Kidney epithelial cell (primary cell): ENCODE measurements around the gene NOS1. TPM values are rescaled to one million over a fixed set of nuclear protein-coding genes. Genes with fewer than 3 reads are reported as not detected.

Experiments used
- DNase-seq: peaks from one replicate; pipeline ENCODE4 v3.0.0-alpha.2; 2010; ENCODE audit warnings: low read depth
- H3K27me3 ChIP-seq: 2 replicates; pipeline ENCODE4 v1.6.0; 2011; ENCODE audit warnings: low read length; ENCODE audit not compliant: control insufficient read depth, insufficient read depth
- H3K36me3 ChIP-seq: 2 replicates; pipeline ENCODE4 v1.5.1; 2011; ENCODE audit warnings: low read length; ENCODE audit not compliant: control insufficient read depth, insufficient read depth
- H3K4me3 ChIP-seq: 2 replicates; pipeline ENCODE4 v1.5.1; 2011; ENCODE audit warnings: low read depth, mild to moderate bottlenecking, control low read depth, low read length
- CTCF ChIP-seq: IDR thresholded peaks from 2 replicates; pipeline ENCODE4 v1.5.1; 2011; ENCODE audit warnings: mild to moderate bottlenecking, moderate library complexity, low read length, control low read depth, inconsistent platforms; ENCODE audit not compliant: insufficient read depth, poor library complexity, severe bottlenecking
- total RNA-seq: library from RNA; depleted of rRNA; stranded (reverse); fragments of >200 nt; gene quantifications from 2 replicates; pipeline ENCODE4 v1.2.3, GENCODE V29; 2015

NOS1 gene
- total RNA-seq, 1 donor from 2014 or later, result 0.04 TPM

GRCh38 chr12:117359029-117359845 is 2.2 kb downstream of the NOS1 start:
- Histone ChIP-seq H3K27me3 (peaks cover 61% of the 10 kb centered on the region), H3K4me3 (no peak overlapping the region)
- no peak for DNase-seq

GRCh38 chr12:117356048-117356447 is 5.4 kb downstream of the NOS1 start:
- no peak for DNase-seq
- H3K36me3 ChIP-seq, result no peaks in the 10 kb centered on the region
- H3K4me3 ChIP-seq, result no peak overlapping the region
- TF ChIP-seq CTCF, result no peak
- H3K27me3 ChIP-seq, result peaks cover 33% of the 10 kb centered on the region

More at GRCh38 chr12:117359029-117359845, 2.2 kb downstream of the NOS1 start:
- no peaks in the 10 kb centered on the region for H3K36me3 ChIP-seq
- TF ChIP-seq CTCF, result no peak

GRCh38 chr12:117352883-117353282 is 8.5 kb downstream of the NOS1 start:
- no peaks in the 10 kb centered on the region for H3K36me3 ChIP-seq
- H3K27me3 ChIP-seq, result peaks cover 3% of the 10 kb centered on the region
- TF ChIP-seq CTCF, result no peak
- no peak for DNase-seq
- no peak overlapping the region for H3K4me3 ChIP-seq

- no peaks in the 10 kb centered on the region for H3K36me3 ChIP-seq
- DNase-seq, result no peak
- TF ChIP-seq CTCF, result no peak
- H3K27me3 ChIP-seq, result peaks cover 2% of the 10 kb centered on the region
- H3K4me3 ChIP-seq, result no peak overlapping the region
Observed at GRCh38 chr12:117352206-117352605, 9.2 kb downstream of the NOS1 start.

GRCh38 chr12:117350140-117350539 is 11.3 kb downstream of the NOS1 start:
- H3K36me3 ChIP-seq, result no peaks in the 10 kb centered on the region
- peaks cover 2% of the 10 kb centered on the region for H3K27me3 ChIP-seq
- no peak overlapping the region for H3K4me3 ChIP-seq
- no peak for DNase-seq
- no peak for TF ChIP-seq CTCF

GRCh38 chr12:117347588-117347987 is 13.8 kb downstream of the NOS1 start:
- no peaks in the 10 kb centered on the region for H3K36me3 ChIP-seq
- no peak for TF ChIP-seq CTCF
- H3K4me3 ChIP-seq, result no peak overlapping the region
- peaks cover 2% of the 10 kb centered on the region for H3K27me3 ChIP-seq
- DNase-seq, result no peak
